ENCODE measurements around the gene FLOT2. TPM values are rescaled to one million over a fixed set of nuclear protein-coding genes. Genes with fewer than 3 reads are reported as not detected.

Gene FLOT2
- total and polyA plus RNA-seq, 2 donors (not counting 1 experiment from before 2014, with no cell fraction given), result 196 to 270 TPM

DNA sequence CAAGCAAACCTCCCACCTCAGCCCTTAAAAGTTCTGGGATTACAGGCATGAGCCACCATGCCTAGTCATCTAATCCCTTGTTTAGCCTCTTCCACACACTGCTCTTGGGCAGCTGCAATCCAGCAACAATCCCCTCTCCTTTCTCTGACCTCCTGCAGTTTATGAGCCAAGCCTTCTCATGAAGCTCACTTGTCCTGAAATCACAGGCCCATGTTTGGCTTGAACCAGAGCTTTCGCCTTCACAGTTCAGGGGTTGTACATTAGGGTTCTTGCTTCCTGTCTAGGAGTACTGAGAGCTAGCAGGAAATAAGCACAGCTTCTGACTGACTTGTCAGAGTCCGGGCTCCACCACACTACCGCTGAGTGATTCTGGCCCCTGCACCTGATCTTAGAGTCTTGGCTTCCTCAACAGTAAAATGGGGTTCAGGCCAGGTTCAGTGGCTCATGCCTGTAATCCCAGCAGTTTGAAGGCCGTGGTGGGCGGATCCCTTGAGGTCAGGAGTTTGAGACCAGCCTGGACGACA lies 26.4 kb downstream of the FLOT2 start:
- Mint-ChIP-seq H3K27me3 (no peaks in the 10 kb centered on the region), H3K4me1 (peaks cover 23% of the 10 kb centered on the region), H3K9me3 (ENCODE audit: insufficient read depth) (no peaks in the 10 kb centered on the region), H3K27ac (peak overlapping the region; percentile 97), H3K4me3 (peak overlapping the region; percentile 68)
- H2AFZ ChIP-seq (ENCODE audit: insufficient read depth, low read depth, low read length, poor library complexity, severe bottlenecking), result peak overlapping the region; percentile 95
- DNase-seq (peak; percentile 68), ATAC-seq (ENCODE audit: low read depth) (peak; percentile 99)
- H3K9ac ChIP-seq (ENCODE audit: low read length), result peak overlapping the region; percentile 48
- no peaks in the 10 kb centered on the region for H3K79me2 ChIP-seq (ENCODE audit: control insufficient read depth, insufficient read depth, low read length)
- no peaks in the 10 kb centered on the region for H3K9me3 ChIP-seq (ENCODE audit: control extremely low read depth in 1 of 3, control insufficient read depth in 2 of 3, insufficient read depth in 1 of 3, low read length in 2 of 3)
- peak overlapping the region; percentile 65 to 90 for H3K27ac ChIP-seq (ENCODE audit: low read length in 2 of 2)
- WGBS (ENCODE audit: insufficient coverage), result 16% methylated on average over 5 of the region's 6 CpGs
- H4K20me1 ChIP-seq (ENCODE audit: control insufficient read depth, insufficient read depth, low read length, poor library complexity, severe bottlenecking), result no peaks in the 10 kb centered on the region
- CTCF ChIA-PET, result interaction anchor here (0.9 to 2.7 kb wide), 10 partner anchors 18 to 144 kb away, joined by 3 to 18 read pairs (median 7); partner anchors contain the start of genes DHRS13 and FLOT2
- intact Hi-C loops (cut with micrococcal nuclease), result loop anchor here (2.0 kb wide), 1 partner anchor 18 kb away; no protein-coding TSS in a partner anchor
- H3K4me1 ChIP-seq (ENCODE audit: control insufficient read depth in 2 of 2, insufficient read depth in 2 of 2, low read length in 2 of 2), result peaks cover 13 to 23% of the 10 kb centered on the region in 2 donors
- H3K36me3 ChIP-seq (replicated peaks in 1 of 2; ENCODE audit: control extremely low read depth in 1 of 2, control insufficient read depth in 1 of 2, extremely low read depth in 1 of 2, insufficient read depth in 2 of 2, low read length in 1 of 2), result no peaks in the 10 kb centered on the region
- no peaks in the 10 kb centered on the region for H3K27me3 ChIP-seq (replicated peaks in 1 of 4; ENCODE audit: control extremely low read depth in 1 of 4, control insufficient read depth in 3 of 4, insufficient read depth in 4 of 4, low read length in 3 of 4)
- no peak overlapping the region for H3K4me3 ChIP-seq (ENCODE audit: control extremely low read depth in 1 of 5, extremely low read depth in 1 of 5, insufficient read depth in 1 of 5, low read depth in 2 of 5, low read length in 4 of 5)
- H3K4me2 ChIP-seq (replicated peaks; ENCODE audit: low read depth, low read length, poor library complexity, severe bottlenecking), result peak overlapping the region; percentile 59
- TF ChIP-seq EZH2 (IDR thresholded peaks at IDR 0.05; ENCODE audit: borderline replicate concordance, insufficient read depth, low read depth, low read length, poor library complexity, severe bottlenecking), result no peak
- TF ChIP-seq, protein P1, sequence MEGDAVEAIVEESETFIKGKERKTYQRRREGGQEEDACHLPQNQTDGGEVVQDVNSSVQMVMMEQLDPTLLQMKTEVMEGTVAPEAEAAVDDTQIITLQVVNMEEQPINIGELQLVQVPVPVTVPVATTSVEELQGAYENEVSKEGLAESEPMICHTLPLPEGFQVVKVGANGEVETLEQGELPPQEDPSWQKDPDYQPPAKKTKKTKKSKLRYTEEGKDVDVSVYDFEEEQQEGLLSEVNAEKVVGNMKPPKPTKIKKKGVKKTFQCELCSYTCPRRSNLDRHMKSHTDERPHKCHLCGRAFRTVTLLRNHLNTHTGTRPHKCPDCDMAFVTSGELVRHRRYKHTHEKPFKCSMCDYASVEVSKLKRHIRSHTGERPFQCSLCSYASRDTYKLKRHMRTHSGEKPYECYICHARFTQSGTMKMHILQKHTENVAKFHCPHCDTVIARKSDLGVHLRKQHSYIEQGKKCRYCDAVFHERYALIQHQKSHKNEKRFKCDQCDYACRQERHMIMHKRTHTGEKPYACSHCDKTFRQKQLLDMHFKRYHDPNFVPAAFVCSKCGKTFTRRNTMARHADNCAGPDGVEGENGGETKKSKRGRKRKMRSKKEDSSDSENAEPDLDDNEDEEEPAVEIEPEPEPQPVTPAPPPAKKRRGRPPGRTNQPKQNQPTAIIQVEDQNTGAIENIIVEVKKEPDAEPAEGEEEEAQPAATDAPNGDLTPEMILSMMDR (IDR thresholded peaks at IDR 0.05), result no peak
- POLR2A ChIA-PET, result interaction anchor here (0.6 to 1.5 kb wide), 12 partner anchors 11 to 189 kb away, joined by 3 to 14 read pairs (median 4); partner anchors contain the start of genes FAM222B and TLCD1

DNA sequence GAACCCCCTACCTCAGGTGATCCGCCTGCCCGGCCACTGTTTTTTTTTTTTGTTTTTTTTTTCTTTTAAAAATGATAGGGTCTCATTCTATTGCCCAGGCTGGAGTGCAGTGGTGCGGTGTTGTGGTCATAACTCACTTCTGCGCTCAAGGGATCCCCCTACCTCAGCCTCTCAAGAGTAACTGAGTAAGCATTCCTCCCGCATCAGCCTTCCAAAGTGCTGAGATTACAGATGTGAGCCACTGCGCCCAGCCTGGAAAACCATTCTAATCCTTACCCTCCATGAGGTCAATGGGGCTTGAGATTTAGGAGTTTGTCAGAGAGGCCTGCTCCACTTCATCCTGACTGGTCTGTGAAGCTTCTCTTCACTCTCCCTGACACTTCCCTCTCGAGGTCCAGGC lies 30.3 kb downstream of the FLOT2 start:
- POLR2A ChIA-PET, result no interaction called here

More for the DNA sequence above, 30.3 kb downstream of the FLOT2 start:
- H3K4me2 ChIP-seq (replicated peaks; ENCODE audit: low read depth, low read length, poor library complexity, severe bottlenecking), result no peak overlapping the region
- Mint-ChIP-seq H3K27ac (no peak overlapping the region), H3K27me3 (no peaks in the 10 kb centered on the region), H3K4me3 (no peak overlapping the region), H3K9me3 (ENCODE audit: insufficient read depth) (no peaks in the 10 kb centered on the region), H3K4me1 (peaks cover 26% of the 10 kb centered on the region)
- CTCF ChIA-PET, result no interaction called here
- H4K20me1 ChIP-seq (ENCODE audit: control insufficient read depth, insufficient read depth, low read length, poor library complexity, severe bottlenecking), result no peaks in the 10 kb centered on the region
- WGBS (ENCODE audit: insufficient coverage), result 100% methylated on average over 4 of the region's 7 CpGs
- H3K27ac ChIP-seq (ENCODE audit: low read length in 2 of 2), result no peak overlapping the region
- peaks cover 13 to 35% of the 10 kb centered on the region in 2 donors for H3K4me1 ChIP-seq (ENCODE audit: control insufficient read depth in 2 of 2, insufficient read depth in 2 of 2, low read length in 2 of 2)
- no peak for TF ChIP-seq EZH2 (IDR thresholded peaks at IDR 0.05; ENCODE audit: borderline replicate concordance, insufficient read depth, low read depth, low read length, poor library complexity, severe bottlenecking)
- TF ChIP-seq, protein P1 (IDR thresholded peaks at IDR 0.05), result no peak
- no peak overlapping the region for H3K9ac ChIP-seq (ENCODE audit: low read length)
- H3K27me3 ChIP-seq (replicated peaks in 1 of 4; ENCODE audit: control extremely low read depth in 1 of 4, control insufficient read depth in 3 of 4, insufficient read depth in 4 of 4, low read length in 3 of 4), result no peaks in the 10 kb centered on the region
- ATAC-seq (ENCODE audit: low read depth) (no peak), DNase-seq (no peak)
- H3K36me3 ChIP-seq (replicated peaks in 1 of 2; ENCODE audit: control extremely low read depth in 1 of 2, control insufficient read depth in 1 of 2, extremely low read depth in 1 of 2, insufficient read depth in 2 of 2, low read length in 1 of 2), result peaks cover 0 to 3% of the 10 kb centered on the region in 2 experiments
- no peak overlapping the region for H2AFZ ChIP-seq (ENCODE audit: insufficient read depth, low read depth, low read length, poor library complexity, severe bottlenecking)
- H3K4me3 ChIP-seq (ENCODE audit: control extremely low read depth in 1 of 5, extremely low read depth in 1 of 5, insufficient read depth in 1 of 5, low read depth in 2 of 5, low read length in 4 of 5), result no peak overlapping the region
- no peaks in the 10 kb centered on the region for H3K9me3 ChIP-seq (ENCODE audit: control extremely low read depth in 1 of 3, control insufficient read depth in 2 of 3, insufficient read depth in 1 of 3, low read length in 2 of 3)
- intact Hi-C loops (cut with micrococcal nuclease), result loop anchor here (5.0 kb wide), 1 partner anchor 35 kb away; the partner anchor contains the start of gene DHRS13
- no peaks in the 10 kb centered on the region for H3K79me2 ChIP-seq (ENCODE audit: control insufficient read depth, insufficient read depth, low read length)

Measured in B cell (primary cell).